GM12891 (cell line): ENCODE data around the gene SH2D7.

Experiments used
- PAX5 ChIP-seq: IDR thresholded peaks from 2 replicates; pipeline ENCODE4 v1.6.1; 2011; ENCODE audit warnings: low read length, moderate library complexity, mild to moderate bottlenecking; ENCODE audit not compliant: insufficient read depth, severe bottlenecking
- POLR2A ChIP-seq: IDR thresholded peaks from 2 replicates; pipeline ENCODE4 v1.6.1; 2011; ENCODE audit warnings: low read depth, low read length, control low read depth
- POLR2AphosphoS5 ChIP-seq: IDR thresholded peaks from 2 replicates; pipeline ENCODE4 v1.6.1; 2011; ENCODE audit warnings: low read depth, low read length, control low read depth
- POU2F2 ChIP-seq: IDR thresholded peaks from 2 replicates; pipeline ENCODE4 v1.6.1; 2011; ENCODE audit warnings: low read depth, mild to moderate bottlenecking, control low read depth, low read length, moderate library complexity
- TAF1 ChIP-seq: IDR thresholded peaks from 2 replicates; pipeline ENCODE4 v1.6.1; 2011; ENCODE audit warnings: low read depth, low read length, control low read depth

DNA sequence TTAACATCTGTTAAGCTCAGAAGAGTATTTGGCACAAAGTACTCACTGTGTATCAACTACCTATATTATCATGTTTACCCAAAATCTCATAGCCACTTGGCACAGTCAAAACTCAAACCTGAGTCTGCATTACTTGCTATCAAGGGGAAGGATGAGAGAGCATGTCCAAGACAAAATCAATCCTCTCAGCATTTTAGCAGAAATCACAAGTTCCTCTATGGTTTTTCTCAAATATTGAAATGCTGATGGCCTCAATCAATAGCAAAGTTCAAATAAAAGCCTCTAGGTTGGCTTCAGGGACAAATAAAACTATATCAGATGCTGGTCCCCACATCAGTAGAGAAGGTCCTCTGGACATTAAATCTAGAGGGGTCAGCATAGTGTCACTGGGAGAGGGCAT is 29.1 kb upstream of the SH2D7 start:
- no peak for TF ChIP-seq POLR2AphosphoS5
- TF ChIP-seq POLR2A = no peak
- no peak for TF ChIP-seq TAF1
- no peak for TF ChIP-seq POU2F2
- TF ChIP-seq PAX5 = no peak
